ENCODE data around the gene ANKRD44. TPM values are rescaled to one million over a fixed set of nuclear protein-coding genes. Genes with fewer than 3 reads are reported as not detected.

Gene ANKRD44
- total RNA-seq, 1 experiment from 2014 or later: 7.8 TPM

GRCh38 chr2:197113275-197113711 lies 197.3 kb downstream of the ANKRD44 start:
- no peak overlapping the region for H3K27ac ChIP-seq (ENCODE audit: low read length)
- H3K27me3 ChIP-seq (ENCODE audit: control insufficient read depth, insufficient read depth, low read length): no peaks in the 10 kb centered on the region
- DNase-seq (ENCODE audit: low read depth, low spot score) (peak; percentile 33), ATAC-seq (peak; percentile 65; the same call in 1 of the 2 replicates)
- no peaks in the 10 kb centered on the region for H3K4me1 ChIP-seq (ENCODE audit: control insufficient read depth, insufficient read depth, low read length)
- in situ Hi-C loops (cut with HindIII; ENCODE audit: low pct_unique_long_range_greater_than_20kb, low sequenced_read_pairs): no loop called here
- ChIA-PET POLR2A (no interaction called here), CTCF (interaction anchor here (0.6 to 2.0 kb wide), 4 partner anchors 14 to 55 kb away, joined by 3 to 12 read pairs (median 3); no protein-coding TSS in a partner anchor)
- H3K36me3 ChIP-seq (ENCODE audit: control insufficient read depth, insufficient read depth, low read length): no peaks in the 10 kb centered on the region
- H3K4me3 ChIP-seq (ENCODE audit: low read depth in 2 of 2, low read length in 2 of 2): no peak overlapping the region
- peak; percentile 73 for TF ChIP-seq CTCF (IDR thresholded peaks at IDR 0.05)
- no peak for TF ChIP-seq REST (IDR thresholded peaks at IDR 0.05; ENCODE audit: insufficient read depth in 1 of 2, low read depth in 2 of 2, low read length in 1 of 2)
- intact Hi-C loops (cut with micrococcal nuclease; ENCODE audit: unreplicated experiment): loop anchor here (1.0 to 5.0 kb wide), 2 partner anchors 194 to 265 kb away; no protein-coding TSS in a partner anchor
- H3K9me3 ChIP-seq (ENCODE audit: control insufficient read depth, insufficient read depth, low read depth, low read length): no peaks in the 10 kb centered on the region
- BruUV-seq (replicated peaks): no TSS peak

DNA sequence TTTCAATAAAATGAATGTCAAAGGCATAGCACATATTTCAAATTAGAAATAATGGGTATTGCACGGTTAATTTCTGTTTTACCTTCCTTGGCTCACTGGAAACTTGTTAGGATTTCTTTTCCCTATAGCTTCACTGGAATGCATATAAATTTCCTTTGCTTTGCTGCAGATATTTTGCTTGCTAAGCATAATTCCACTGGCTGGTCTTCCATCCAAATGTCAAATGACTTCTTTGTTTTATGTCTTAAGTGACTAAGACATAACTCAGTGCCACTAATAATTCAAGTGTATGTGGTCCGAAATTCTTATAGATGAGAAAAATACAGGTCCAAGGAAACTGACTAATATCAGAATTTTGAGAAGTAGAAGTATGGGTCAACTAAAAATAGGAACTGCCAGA lies 201.3 kb downstream of the ANKRD44 start:
- TF ChIP-seq SIN3A (IDR thresholded peaks at IDR 0.05; ENCODE audit: borderline replicate concordance, insufficient read depth, low read depth, low read length) (no peak), CTCF (IDR thresholded peaks at IDR 0.05) (no peak)
- BruUV-seq (replicated peaks): no TSS peak
- Histone ChIP-seq H3K4me3 (ENCODE audit: low read depth in 2 of 2, low read length in 2 of 2) (no peak overlapping the region), H3K27ac (ENCODE audit: low read length) (no peak overlapping the region), H3K27me3 (ENCODE audit: control insufficient read depth, insufficient read depth, low read length) (no peaks in the 10 kb centered on the region), H3K36me3 (ENCODE audit: control insufficient read depth, insufficient read depth, low read length) (no peaks in the 10 kb centered on the region), H3K9me3 (ENCODE audit: control insufficient read depth, insufficient read depth, low read depth, low read length) (no peaks in the 10 kb centered on the region), H3K4me1 (ENCODE audit: control insufficient read depth, insufficient read depth, low read length) (peaks cover 3% of the 10 kb centered on the region; the same call in 1 of the 2 replicates)
- ATAC-seq: no peak
- CTCF ChIA-PET: no interaction called here
- no peak for DNase-seq (ENCODE audit: low read depth, low spot score)
- in situ Hi-C loops (cut with HindIII; ENCODE audit: low pct_unique_long_range_greater_than_20kb, low sequenced_read_pairs) (no loop called here), intact Hi-C loops (cut with micrococcal nuclease; ENCODE audit: unreplicated experiment) (no loop called here)
- POLR2A ChIA-PET: no interaction called here

GRCh38 chr2:197108758-197109157 lies 201.8 kb downstream of the ANKRD44 start:
- ChIA-PET POLR2A (no interaction called here), CTCF (no interaction called here)
- no peak overlapping the region for H3K27ac ChIP-seq (ENCODE audit: low read length)
- no peaks in the 10 kb centered on the region for H3K36me3 ChIP-seq (ENCODE audit: control insufficient read depth, insufficient read depth, low read length)
- in situ Hi-C loops (cut with HindIII; ENCODE audit: low pct_unique_long_range_greater_than_20kb, low sequenced_read_pairs): no loop called here
- 0 out of 2 replicates have a peak, but pooled peaks have one; percentile 62 for ATAC-seq
- intact Hi-C loops (cut with micrococcal nuclease; ENCODE audit: unreplicated experiment): no loop called here
- H3K4me3 ChIP-seq (ENCODE audit: low read depth in 2 of 2, low read length in 2 of 2): no peak overlapping the region
- H3K27me3 ChIP-seq (ENCODE audit: control insufficient read depth, insufficient read depth, low read length): no peaks in the 10 kb centered on the region
- TF ChIP-seq TCF7L2 (IDR thresholded peaks at IDR 0.05; ENCODE audit: low read depth, low read length) (no peak), REST (IDR thresholded peaks at IDR 0.05; ENCODE audit: insufficient read depth in 1 of 2, low read depth in 2 of 2, low read length in 1 of 2) (no peak), POLR2AphosphoS5 (IDR thresholded peaks at IDR 0.05; ENCODE audit: low read depth, low read length) (no peak)
- H3K9me3 ChIP-seq (ENCODE audit: control insufficient read depth, insufficient read depth, low read depth, low read length): no peaks in the 10 kb centered on the region
- no peak for DNase-seq (ENCODE audit: low read depth, low spot score)
- peaks cover 3% of the 10 kb centered on the region; the same call in 1 of the 2 replicates for H3K4me1 ChIP-seq (ENCODE audit: control insufficient read depth, insufficient read depth, low read length)
- BruUV-seq (replicated peaks): no TSS peak
